ENCODE data around the gene CRAT. TPM values are rescaled to one million over a fixed set of nuclear protein-coding genes. Genes with fewer than 3 reads are reported as not detected.

The CRAT gene
- total RNA-seq, 1 donor from 2014 or later, result 10.1 TPM

DNA sequence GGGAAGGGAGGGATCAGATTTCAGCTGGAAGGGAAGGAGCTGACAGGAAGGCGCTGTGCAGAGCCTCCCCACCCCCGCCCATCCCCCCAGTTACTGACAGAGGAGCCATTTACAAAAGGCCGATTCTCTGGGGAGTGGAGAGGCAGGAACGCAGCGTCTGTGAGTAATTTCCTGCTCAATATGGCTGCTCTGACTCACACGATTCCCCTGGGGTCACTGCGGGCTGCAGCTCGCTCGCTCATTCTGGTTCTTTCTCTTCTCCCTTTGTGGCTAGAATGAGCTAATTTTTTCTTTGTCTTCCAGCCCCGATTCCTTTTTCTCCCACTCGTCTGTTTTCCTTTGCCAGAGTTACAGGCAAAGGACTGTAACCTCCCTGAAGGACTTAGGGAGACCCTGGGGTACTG, 29.4 kb upstream of the CRAT start:
- Histone ChIP-seq H3K79me2 (ENCODE audit: low read depth) (peaks cover 33% of the 10 kb centered on the region), H4K20me1 (ENCODE audit: low read depth) (peaks cover 2% of the 10 kb centered on the region), H3K4me2 (peak overlapping the region; percentile 62), H3K27me3 (no peaks in the 10 kb centered on the region), H3K27ac (peak overlapping the region; percentile 94), H3F3A (ENCODE audit: low read depth) (peaks cover 40% of the 10 kb centered on the region), H3K36me3 (no peaks in the 10 kb centered on the region), H3K9ac (no peak overlapping the region), H3K4me3 (peak overlapping the region; percentile 30), H2AFZ (replicated peaks) (no peak overlapping the region), H3K4me1 (peaks cover 39% of the 10 kb centered on the region), H3K9me3 (ENCODE audit: low read depth) (no peaks in the 10 kb centered on the region)
- peaks cover 13% of the 10 kb centered on the region for H3K36me3 Mint-ChIP-seq
- no peaks in the 10 kb centered on the region for H3K9me3 Mint-ChIP-seq
- H3K27ac Mint-ChIP-seq, result peak overlapping the region; percentile 99
- TF ChIP-seq EZH2 (IDR thresholded peaks at IDR 0.05), result no peak
- no peak for TF ChIP-seq EZH2phosphoT487 (IDR thresholded peaks at IDR 0.05)
- TF ChIP-seq, protein P1, sequence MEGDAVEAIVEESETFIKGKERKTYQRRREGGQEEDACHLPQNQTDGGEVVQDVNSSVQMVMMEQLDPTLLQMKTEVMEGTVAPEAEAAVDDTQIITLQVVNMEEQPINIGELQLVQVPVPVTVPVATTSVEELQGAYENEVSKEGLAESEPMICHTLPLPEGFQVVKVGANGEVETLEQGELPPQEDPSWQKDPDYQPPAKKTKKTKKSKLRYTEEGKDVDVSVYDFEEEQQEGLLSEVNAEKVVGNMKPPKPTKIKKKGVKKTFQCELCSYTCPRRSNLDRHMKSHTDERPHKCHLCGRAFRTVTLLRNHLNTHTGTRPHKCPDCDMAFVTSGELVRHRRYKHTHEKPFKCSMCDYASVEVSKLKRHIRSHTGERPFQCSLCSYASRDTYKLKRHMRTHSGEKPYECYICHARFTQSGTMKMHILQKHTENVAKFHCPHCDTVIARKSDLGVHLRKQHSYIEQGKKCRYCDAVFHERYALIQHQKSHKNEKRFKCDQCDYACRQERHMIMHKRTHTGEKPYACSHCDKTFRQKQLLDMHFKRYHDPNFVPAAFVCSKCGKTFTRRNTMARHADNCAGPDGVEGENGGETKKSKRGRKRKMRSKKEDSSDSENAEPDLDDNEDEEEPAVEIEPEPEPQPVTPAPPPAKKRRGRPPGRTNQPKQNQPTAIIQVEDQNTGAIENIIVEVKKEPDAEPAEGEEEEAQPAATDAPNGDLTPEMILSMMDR (IDR thresholded peaks at IDR 0.05), result no peak
- H3K4me1 Mint-ChIP-seq, result peaks cover 58% of the 10 kb centered on the region
- peak; percentile 94 for DNase-seq (ENCODE audit: low spot score)
- peak overlapping the region; percentile 83 for H3K4me3 Mint-ChIP-seq
- peaks cover 9% of the 10 kb centered on the region for H3K27me3 Mint-ChIP-seq (ENCODE audit: insufficient read depth, low read depth)

DNA sequence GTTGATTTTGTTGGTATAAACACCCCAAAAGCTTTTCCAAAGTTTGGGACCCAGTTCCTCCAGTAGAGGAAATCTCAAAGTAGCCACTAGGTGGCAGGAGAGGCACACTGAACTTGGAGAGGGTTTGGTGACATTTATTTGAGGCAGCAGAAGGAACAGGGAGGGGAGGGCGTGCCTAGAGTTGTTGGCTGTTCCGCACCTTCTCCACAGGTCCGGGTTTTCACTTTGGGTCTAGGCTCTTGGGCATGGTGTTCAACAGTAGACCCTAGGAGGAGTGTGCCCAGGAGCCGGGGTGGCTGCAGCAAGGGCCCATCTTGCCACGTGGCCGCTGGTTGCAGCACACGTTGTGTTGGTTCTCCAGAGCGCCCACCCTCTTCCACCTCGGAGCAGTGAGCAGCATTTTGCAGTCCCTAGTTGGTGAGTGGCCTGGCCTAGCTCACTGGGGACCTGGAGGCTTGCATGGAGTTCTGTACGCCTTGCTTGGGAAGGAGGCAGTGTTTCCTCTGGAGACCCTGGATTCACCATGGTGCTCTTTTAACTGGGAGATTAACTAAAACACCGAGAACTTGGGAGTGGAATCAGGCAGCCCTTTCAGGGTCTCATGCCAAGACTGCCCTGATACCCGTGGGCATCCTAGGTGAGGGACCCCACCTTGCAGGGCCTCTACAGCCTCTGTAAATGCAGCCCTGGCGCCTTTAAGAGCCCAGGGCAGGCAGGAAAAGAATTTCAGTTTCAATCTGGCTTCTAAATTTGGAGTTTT, 28.8 kb upstream of the CRAT start:
- peaks cover 16% of the 10 kb centered on the region for H3K36me3 Mint-ChIP-seq
- Histone ChIP-seq H3K79me2 (ENCODE audit: low read depth) (peaks cover 33% of the 10 kb centered on the region), H3F3A (ENCODE audit: low read depth) (peaks cover 36% of the 10 kb centered on the region), H3K27ac (peak overlapping the region; percentile 94), H3K9ac (no peak overlapping the region), H2AFZ (replicated peaks) (no peak overlapping the region), H4K20me1 (ENCODE audit: low read depth) (no peaks in the 10 kb centered on the region), H3K4me1 (peaks cover 39% of the 10 kb centered on the region), H3K27me3 (no peaks in the 10 kb centered on the region), H3K36me3 (no peaks in the 10 kb centered on the region), H3K4me2 (peak overlapping the region; percentile 62), H3K4me3 (peak overlapping the region; percentile 30), H3K9me3 (ENCODE audit: low read depth) (no peaks in the 10 kb centered on the region)
- DNase-seq (ENCODE audit: low spot score), result peak; percentile 86
- no peak for TF ChIP-seq EZH2 (IDR thresholded peaks at IDR 0.05)
- TF ChIP-seq, protein P1 (IDR thresholded peaks at IDR 0.05), result peak; percentile 92
- peaks cover 56% of the 10 kb centered on the region for H3K4me1 Mint-ChIP-seq
- no peaks in the 10 kb centered on the region for H3K9me3 Mint-ChIP-seq
- peak overlapping the region; percentile 99 for H3K27ac Mint-ChIP-seq
- H3K27me3 Mint-ChIP-seq (ENCODE audit: insufficient read depth, low read depth), result peaks cover 9% of the 10 kb centered on the region
- H3K4me3 Mint-ChIP-seq, result peak overlapping the region; percentile 83

DNA sequence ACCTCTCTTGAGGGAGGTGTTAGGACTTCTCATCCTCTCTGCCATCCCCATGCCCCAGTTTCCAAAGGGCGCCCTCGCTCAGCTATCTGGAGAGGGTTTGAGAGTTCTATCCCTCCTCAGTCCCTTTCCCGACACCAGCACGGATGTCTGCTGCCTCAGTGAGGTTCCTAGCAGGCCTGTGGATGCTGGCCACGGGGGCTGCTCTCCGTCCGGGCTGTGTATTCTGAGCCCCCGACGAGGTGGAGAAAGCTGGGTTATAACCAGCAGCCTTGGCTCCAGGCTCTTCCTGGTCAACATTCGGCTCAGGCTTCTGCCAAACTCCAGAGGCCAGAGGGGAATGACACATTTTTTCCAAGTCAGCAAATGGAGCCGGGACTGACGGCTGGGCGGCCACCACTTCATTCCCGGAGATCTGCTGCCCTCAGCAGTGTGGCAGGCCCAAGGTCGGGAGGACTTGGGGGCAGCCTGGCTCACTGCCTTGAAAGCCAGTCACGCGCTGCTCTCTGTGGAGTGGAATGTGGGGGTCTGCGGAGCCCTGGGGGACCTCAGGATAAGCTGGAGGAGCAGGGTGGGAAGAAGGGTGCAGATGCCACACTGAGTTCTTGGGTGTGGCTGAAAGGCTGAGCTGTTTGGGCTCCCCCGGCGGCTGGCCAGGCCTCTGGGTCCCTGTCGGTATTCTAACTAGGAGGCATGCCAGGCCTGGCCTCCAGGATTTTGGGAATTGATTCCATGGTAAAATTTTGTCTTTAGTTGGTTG, 28.1 kb upstream of the CRAT start:
- Histone ChIP-seq H3K9me3 (ENCODE audit: low read depth) (no peaks in the 10 kb centered on the region), H3K4me3 (no peak overlapping the region), H3K27ac (no peak overlapping the region), H3K9ac (no peak overlapping the region), H2AFZ (replicated peaks) (no peak overlapping the region), H3K27me3 (no peaks in the 10 kb centered on the region), H3K79me2 (ENCODE audit: low read depth) (peaks cover 27% of the 10 kb centered on the region), H3K4me2 (no peak overlapping the region), H3K36me3 (no peaks in the 10 kb centered on the region), H3K4me1 (peaks cover 36% of the 10 kb centered on the region), H3F3A (ENCODE audit: low read depth) (peaks cover 36% of the 10 kb centered on the region), H4K20me1 (ENCODE audit: low read depth) (no peaks in the 10 kb centered on the region)
- H3K4me3 Mint-ChIP-seq, result peak overlapping the region; percentile 83
- TF ChIP-seq EZH2 (IDR thresholded peaks at IDR 0.05) (no peak), EZH2phosphoT487 (IDR thresholded peaks at IDR 0.05) (no peak)
- TF ChIP-seq, protein P1 (IDR thresholded peaks at IDR 0.05), result no peak
- H3K9me3 Mint-ChIP-seq, result no peaks in the 10 kb centered on the region
- peak overlapping the region; percentile 99 for H3K27ac Mint-ChIP-seq
- peaks cover 11% of the 10 kb centered on the region for H3K36me3 Mint-ChIP-seq
- peaks cover 53% of the 10 kb centered on the region for H3K4me1 Mint-ChIP-seq
- peaks cover 8% of the 10 kb centered on the region for H3K27me3 Mint-ChIP-seq (ENCODE audit: insufficient read depth, low read depth)
- no peak for DNase-seq (ENCODE audit: low spot score)

All from neural progenitor cell (in vitro differentiated cells).